Osteocyte (in vitro differentiated cells): ENCODE measurements around the gene EBI3. TPM values are rescaled to one million over a fixed set of nuclear protein-coding genes. Genes with fewer than 3 reads are reported as not detected.

Experiments used
- DNase-seq: peaks from one replicate; pipeline ENCODE4 v3.0.0; 2021; ENCODE audit warnings: mixed read lengths; ENCODE audit not compliant: unreplicated experiment; ENCODE audit errors: extremely low spot score
- H3K27ac Mint-ChIP-seq: one replicate; pipeline ENCODE4 v1.8.0; 2021; ENCODE audit warnings: mild to moderate bottlenecking, mixed read lengths; ENCODE audit not compliant: unreplicated experiment
- H3K27me3 Mint-ChIP-seq: one replicate; pipeline ENCODE4 v1.8.0; 2021; ENCODE audit warnings: mixed read lengths; ENCODE audit not compliant: unreplicated experiment
- H3K36me3 Mint-ChIP-seq: one replicate; pipeline ENCODE4 v1.8.0; 2021; ENCODE audit warnings: mixed read lengths; ENCODE audit not compliant: unreplicated experiment
- H3K4me1 Mint-ChIP-seq: one replicate; pipeline ENCODE4 v1.8.0; 2021; ENCODE audit warnings: mixed read lengths; ENCODE audit not compliant: unreplicated experiment
- H3K4me3 Mint-ChIP-seq: one replicate; pipeline ENCODE4 v1.8.0; 2021; ENCODE audit warnings: mild to moderate bottlenecking, moderate library complexity, mixed read lengths; ENCODE audit not compliant: unreplicated experiment
- H3K9me3 Mint-ChIP-seq: one replicate; pipeline ENCODE4 v1.8.0; 2021; ENCODE audit warnings: mixed read lengths; ENCODE audit not compliant: unreplicated experiment
- CTCF ChIP-seq: fragments of 200-600 bp; sonication (generic); IDR thresholded peaks from 2 replicates; pipeline ENCODE4 v1.5.0; 2021; ENCODE audit warnings: antibody characterized with exemption, mild to moderate bottlenecking, moderate library complexity
- total RNA-seq: library from RNA; stranded (reverse); gene quantifications from 2 replicates; pipeline ENCODE4 v1.2.1, GENCODE V29; 2021

The EBI3 gene
- total RNA-seq, 1 donor from 2014 or later, result 1.6 TPM

- DNase-seq, result no peak
- H3K9me3 Mint-ChIP-seq, result no peaks in the 10 kb centered on the region
- no peak overlapping the region for H3K27ac Mint-ChIP-seq
- peaks cover 32% of the 10 kb centered on the region for H3K27me3 Mint-ChIP-seq
- no peaks in the 10 kb centered on the region for H3K36me3 Mint-ChIP-seq
- H3K4me3 Mint-ChIP-seq, result no peak overlapping the region
- no peak for TF ChIP-seq CTCF
- H3K4me1 Mint-ChIP-seq, result peaks cover 8% of the 10 kb centered on the region
Observed at GRCh38 chr19:4277191-4277696, 47.9 kb downstream of the EBI3 start.

- Mint-ChIP-seq H3K27me3 (peaks cover 34% of the 10 kb centered on the region), H3K27ac (no peak overlapping the region), H3K36me3 (no peaks in the 10 kb centered on the region), H3K9me3 (no peaks in the 10 kb centered on the region), H3K4me3 (no peak overlapping the region), H3K4me1 (peaks cover 8% of the 10 kb centered on the region)
- TF ChIP-seq CTCF, result no peak
- DNase-seq, result no peak
Observed at GRCh38 chr19:4278010-4278409, 48.7 kb downstream of the EBI3 start.

- Mint-ChIP-seq H3K27ac (no peak within 1 kb of the TSS), H3K4me3 (peak within 1 kb of the TSS; percentile 67), H3K9me3 (no peaks in the 10 kb centered on the region), H3K36me3 (no peaks in the 10 kb centered on the region), H3K4me1 (peaks cover 8% of the 10 kb centered on the region), H3K27me3 (peaks cover 36% of the 10 kb centered on the region)
- no peak for TF ChIP-seq CTCF
- no peak for DNase-seq
Observed at GRCh38 chr19:4278419-4279266, 49.3 kb downstream of the EBI3 start, which contains the start of gene SHD. TSS of gene SHD (plus strand) at chr19:4279266. CDS start at chr19:4280064, 798 bp downstream.

GRCh38 chr19:4279267-4279529 lies 49.9 kb downstream of the EBI3 start:
- H3K9me3 Mint-ChIP-seq, result no peaks in the 10 kb centered on the region
- H3K27me3 Mint-ChIP-seq, result peaks cover 36% of the 10 kb centered on the region
- H3K36me3 Mint-ChIP-seq, result no peaks in the 10 kb centered on the region
- DNase-seq, result no peak
- H3K27ac Mint-ChIP-seq, result no peak overlapping the region
- H3K4me1 Mint-ChIP-seq, result peaks cover 8% of the 10 kb centered on the region
- no peak for TF ChIP-seq CTCF
- peak overlapping the region; percentile 26 for H3K4me3 Mint-ChIP-seq

- H3K4me3 Mint-ChIP-seq, result peak overlapping the region; percentile 67
- no peaks in the 10 kb centered on the region for H3K9me3 Mint-ChIP-seq
- TF ChIP-seq CTCF, result no peak
- no peaks in the 10 kb centered on the region for H3K36me3 Mint-ChIP-seq
- DNase-seq, result no peak
- H3K27ac Mint-ChIP-seq, result no peak overlapping the region
- H3K4me1 Mint-ChIP-seq, result peaks cover 8% of the 10 kb centered on the region
- peaks cover 42% of the 10 kb centered on the region for H3K27me3 Mint-ChIP-seq
Observed at GRCh38 chr19:4279530-4280422, 50.5 kb downstream of the EBI3 start.
